Activated CD8-positive, alpha-beta memory T cell treated with anti-CD3 and anti-CD28 coated beads for 4 hours (primary cell): ENCODE data around the gene PCCA.
"Not testable (repeated sequence)": the region's sequence is repeated elsewhere in the genome, so short reads cannot be mapped to it uniquely, and the experiment has no call there.

ENCODE experiments used
- DNase-seq, 2 donors: peaks; one replicate each; pipeline ENCODE4 v3.0.0-alpha.2; 2020; ENCODE audit warnings: low read depth in 2 of 2

Gene PCCA

DNA sequence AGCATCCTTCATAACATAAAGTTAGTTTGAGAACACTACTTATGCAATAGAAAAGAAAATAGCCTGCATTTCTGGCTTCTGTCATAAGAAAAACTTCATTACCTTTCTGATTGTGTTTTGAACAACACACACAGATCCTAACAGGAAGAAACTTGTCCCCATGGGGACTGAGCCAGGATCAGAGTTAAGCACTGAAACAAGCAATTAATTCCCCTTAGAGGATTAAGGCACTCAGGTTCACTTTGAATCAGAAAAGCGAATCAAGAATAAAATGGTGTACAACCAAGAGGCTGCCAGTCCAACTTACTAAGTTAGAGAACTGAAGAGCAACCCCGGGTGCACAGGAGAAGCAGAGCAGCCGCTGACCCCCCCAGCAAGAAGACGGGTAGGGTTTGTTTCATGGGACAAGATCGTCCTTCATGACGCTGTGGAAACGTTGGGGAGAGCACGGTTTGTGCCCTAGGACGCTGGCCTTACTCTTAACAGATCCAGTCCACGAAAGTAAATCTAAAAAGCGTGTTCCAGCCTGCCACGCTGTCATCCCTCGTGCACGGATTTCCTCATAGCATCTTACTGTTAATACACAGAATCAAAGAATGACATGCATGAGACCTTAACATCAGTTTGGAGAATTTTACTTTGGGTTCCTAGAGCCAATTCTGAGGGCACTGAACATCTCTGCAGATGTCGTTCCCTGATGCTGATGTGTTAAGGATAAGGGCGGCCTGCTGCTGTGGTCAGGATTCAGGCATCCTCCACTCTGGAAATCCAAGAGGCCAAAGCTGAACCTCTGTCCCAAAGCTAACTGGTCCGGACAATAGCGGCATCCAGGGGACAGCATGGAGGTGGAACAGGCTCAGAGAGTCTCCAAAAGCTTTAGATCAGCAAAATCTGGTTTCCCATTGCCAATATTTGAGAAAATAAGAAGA lies 453.3 kb downstream of the PCCA start:
- DNase-seq = no peak

DNA sequence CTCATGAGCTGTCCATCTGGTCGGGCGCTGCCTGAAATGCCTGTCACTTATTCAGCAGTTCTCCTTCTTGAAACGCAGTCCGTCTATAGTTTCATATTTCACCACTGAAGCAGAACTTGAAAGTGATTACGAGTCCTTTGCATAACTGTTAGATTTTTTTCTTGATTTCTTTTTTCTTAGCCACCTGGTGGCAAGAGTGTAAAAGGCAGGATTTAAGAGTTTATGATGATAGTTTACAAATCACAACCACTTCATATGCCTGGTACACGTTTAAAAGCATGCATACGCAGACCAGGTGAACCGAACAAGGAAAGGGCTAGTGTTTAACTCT lies 453.9 kb downstream of the PCCA start:
- no peak for DNase-seq

DNA sequence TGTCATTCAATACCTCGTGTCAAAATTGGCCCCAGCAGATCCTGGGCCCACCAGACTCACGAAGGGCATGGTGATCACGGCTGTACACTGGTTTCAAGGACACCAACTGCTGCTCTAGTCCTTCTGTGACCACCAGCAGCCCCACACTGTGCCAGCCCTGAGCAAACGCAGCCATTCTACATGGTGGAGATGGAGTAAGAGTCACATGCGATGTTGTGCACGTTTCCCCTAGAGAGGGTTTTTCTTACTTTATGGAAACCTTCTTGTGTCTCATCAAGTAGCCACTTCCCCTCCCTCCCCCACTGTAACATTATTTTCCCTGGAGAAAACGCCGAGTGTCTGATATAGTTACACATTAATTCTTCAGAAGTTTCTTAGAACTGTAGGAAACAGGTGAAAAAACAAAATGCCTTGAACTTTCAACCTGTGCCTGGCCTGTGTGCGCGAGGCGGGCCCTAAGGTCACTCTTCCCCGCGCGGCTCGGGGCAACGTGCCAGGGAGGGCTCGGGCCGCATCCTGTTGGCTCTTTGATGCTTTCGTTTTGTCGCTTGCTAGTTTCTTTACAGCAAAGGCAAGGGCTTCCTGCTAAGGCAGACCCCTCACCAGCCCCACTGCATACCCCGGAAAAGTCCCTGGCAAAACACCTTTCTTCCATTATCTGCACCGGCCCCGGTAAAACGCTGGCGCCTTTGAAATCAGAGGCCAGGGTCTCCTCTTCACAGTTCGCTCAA lies 455.1 kb downstream of the PCCA start:
- DNase-seq = no peak

DNA sequence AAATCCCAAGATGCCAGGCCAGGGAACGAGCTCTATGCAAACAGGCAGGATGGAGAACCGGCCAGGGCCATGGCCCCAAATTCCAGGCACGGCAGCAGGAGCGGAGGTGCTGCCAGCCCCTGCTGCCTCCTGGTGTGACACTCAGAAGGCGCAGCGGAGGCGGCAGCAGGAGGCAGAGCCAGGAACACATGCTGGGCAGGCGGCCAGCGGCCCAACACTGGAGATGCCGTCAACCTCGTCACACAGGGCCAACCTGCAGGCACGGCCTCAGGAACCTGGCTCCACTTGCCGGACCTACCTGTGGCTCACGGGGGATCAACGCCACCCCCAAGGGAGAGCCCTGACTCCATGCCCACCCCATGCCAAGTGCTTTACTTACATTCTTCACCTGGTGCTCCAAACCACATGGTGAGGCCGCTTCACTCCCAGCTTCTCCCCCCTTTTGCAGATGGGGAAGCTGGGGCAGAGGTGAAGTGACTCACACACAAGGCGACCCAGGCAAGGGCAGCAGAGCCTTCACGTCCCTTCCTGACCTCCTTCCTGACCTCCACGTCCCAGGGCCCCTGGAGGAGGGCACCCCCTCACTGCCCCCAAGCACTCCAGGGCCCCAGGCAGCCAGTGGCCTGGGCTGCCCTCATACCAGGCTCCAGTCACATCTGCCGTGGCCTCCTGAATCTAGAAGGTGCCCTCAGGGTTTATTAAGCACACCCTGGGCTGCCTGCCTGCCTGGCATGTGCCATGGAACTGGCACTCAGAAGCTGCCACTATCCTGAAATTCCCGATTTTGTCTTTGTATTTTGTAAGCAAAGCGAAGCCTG lies 456.2 kb downstream of the PCCA start:
- no peak for DNase-seq

DNA sequence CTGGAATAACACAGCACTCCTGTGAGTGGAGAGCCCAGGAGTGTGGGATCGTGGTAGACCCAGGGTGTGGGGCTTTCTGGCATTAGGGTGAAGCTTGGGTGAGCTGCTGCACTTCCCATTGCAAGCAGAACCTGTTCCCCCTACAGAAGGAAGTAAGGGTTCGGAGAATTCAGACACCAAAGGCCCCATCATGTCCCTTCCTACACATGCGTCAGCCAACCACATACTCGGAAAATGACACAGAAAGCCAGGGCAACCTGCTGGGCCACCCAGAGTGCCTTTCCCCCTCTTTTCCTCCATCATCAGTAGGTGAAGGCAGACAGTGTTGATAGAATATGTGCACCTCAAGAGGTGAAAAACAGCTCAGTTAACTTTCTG lies 456.8 kb downstream of the PCCA start:
- DNase-seq = no peak

DNA sequence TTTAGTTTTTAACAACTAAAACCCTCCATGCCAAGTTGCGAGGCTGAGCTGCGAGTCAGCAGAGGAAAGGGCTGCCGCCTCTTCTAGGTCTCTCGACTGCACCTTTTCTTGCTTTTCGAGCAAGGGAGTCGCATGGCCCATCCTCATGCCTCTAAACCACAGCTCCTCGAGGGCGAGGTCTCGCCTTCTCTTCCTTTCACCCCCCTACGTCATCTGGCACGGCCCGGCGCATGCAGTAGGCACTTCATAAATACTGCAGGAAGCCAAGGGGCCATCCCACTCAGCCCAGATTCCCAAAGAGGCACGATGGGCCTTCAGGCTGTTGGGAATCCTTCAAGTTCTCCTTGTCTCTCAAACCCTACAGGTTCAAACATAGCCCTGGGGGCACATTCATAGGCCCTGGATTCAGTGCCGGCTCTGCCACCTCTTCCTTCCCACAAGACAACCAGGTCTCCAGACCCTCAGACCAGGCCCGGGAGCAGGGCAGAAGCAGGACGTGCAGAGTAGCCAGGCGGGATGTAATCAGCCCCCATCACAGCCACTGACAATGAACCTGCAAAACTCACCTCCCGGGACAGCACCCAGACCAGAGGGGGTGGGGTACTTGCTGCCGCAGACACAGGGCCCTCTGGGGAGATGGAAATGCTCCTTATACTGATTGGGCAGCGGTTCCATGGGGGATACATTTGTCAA lies 458.0 kb downstream of the PCCA start:
- DNase-seq = no peak

DNA sequence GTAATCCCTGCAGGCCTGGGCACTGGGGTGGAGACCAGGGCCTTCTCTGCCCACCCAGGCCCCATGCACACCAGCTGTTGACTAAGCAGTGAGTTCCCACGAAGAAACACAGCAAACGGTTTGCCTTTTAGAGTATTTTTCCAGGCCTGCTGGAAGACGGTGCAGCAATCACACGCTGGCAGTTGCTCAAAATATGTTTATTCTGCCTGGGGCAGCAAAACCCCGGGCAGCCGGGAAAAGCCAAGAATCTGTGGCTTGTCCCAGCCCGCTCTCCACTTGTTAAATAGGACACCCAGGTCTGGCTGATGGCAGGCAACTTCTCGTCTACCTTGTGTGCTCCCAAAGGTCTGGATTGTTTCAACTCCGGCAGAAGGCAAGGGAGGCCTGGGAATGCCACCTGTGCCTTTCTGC lies 458.9 kb downstream of the PCCA start:
- DNase-seq = no peak

DNA sequence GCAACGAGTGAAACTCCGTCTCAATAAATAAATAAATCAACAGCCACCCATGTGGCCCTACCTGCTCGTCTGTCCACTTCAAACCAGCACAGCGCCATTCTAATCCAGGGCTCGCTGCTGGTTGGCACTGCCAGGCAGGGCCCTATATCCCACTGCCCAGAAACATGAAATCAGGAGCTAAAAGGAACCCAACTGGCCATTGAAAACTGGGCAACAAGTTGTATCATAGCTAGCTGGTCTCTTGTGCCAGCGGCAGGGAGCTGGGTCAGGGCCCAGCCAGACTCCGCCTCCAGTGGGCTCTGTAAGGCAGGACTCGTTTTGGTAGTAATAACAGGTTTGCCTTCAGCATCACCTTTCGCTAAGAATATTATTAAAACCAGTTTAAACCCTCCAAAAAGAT lies 460.4 kb downstream of the PCCA start:
- DNase-seq = no peak

DNA sequence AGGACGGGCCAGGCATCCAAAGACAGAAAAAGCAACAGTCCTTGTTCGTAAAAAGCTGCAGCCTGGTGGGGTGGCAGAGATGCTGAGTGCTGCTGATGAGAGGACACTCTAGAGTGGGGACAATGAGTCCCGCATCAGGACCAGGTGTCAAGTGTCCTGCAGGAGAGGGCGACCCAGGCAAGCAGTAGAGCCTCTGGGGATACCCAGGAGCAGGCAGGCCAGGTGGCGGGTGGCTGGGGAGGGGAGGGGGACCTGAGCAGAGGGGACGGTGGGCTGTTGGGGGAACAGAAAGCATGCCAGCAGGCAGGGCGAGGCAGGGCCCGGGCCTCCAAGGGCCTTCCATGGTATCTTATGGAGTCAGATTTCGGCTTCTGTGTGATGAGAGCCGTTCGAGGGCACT lies 463.9 kb downstream of the PCCA start:
- DNase-seq = no peak

DNA sequence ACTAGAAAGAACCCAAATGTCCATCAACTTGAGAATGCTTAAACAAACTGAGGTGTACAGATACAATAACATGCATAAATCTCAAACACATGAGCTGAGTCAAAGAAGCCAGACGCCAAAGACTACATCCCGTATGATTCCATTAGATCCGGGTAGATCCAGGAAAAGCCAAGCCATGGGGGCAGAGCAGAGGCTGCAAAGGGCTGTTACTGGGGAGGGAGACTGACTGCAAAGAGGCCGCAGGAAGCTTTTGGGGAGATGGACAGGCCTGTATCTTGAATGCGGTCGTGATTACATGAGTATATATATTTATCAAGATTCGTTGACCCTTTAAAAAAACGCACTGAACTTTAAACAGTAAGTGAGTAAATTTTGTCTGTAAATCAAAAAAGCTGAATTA lies 471.0 kb downstream of the PCCA start:
- no peak for DNase-seq

DNA sequence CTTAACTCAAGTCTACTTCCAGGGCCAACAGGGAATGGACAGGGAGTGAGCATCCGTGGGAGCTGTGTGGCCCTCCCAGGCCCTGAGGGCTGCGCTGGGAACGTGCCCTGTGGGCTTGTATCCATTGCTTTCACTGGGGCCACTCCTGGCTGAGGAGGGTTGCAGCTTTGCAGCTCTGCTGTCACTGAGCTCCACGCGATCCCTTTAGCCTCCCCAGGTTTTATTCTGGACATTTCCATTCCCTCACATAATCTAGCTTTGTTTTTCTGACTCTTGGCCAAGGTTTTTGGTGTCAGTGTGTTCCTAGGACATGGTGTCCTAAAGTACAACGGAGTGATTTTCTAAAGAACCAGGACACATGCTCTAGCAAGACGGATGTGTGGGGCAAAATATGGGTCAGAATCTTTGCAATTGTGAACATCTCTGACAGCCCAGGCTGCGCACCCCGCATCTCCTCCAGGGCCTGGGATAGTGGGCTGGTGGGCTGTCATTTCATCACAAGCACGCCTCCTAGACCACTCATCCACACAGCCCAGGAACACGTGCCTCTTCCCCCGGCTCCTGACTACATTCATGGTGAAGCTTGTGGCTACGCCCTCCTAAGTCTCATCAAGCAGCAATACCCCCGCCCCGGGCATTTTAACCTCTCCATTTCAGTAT lies 471.7 kb downstream of the PCCA start:
- DNase-seq = no peak

DNA sequence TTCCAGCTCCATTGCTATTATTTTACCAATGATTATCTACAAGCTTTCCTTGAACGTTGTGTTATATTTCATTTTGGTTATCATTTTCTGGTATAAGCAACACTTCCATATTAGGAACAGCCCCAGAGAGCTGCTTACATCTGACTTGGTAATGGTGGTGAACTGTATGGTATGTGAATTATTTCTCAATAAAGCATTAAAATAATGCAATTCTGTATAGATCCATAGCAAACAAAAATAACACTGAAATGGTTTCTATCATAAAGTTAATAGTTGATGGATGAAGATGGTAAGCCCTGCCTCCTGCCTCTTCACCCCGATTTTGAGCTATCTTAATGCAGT lies 472.2 kb downstream of the PCCA start:
- DNase-seq = no peak

DNA sequence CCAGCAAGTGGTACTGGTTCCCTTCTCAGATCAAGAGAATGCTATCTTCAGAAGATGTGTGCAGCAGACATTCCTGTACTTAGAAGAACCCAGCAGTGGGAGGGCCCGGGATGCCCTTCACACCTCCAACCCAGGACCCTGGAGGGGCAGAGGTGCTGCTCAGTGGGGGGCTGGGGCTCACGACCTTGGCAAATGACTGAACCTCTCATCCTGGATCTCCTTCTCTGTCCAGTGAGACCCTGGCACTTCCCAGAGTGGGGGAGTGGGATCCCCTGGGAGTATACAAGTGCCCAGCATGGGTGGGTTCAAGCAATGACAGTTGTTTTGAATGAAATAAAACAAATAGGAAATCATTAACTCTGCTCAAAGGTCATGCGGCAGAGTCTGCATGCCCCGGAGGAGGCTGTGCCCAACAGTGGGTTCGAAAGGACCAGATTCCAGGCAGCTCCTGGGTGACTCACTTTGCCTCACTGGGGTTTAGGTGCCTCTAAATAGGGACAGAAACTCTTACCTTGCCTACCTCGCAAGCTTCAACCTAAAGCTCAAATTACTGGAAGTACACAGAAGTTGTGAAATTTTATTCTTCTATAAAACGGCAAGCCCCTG lies 472.8 kb downstream of the PCCA start:
- DNase-seq = no peak

DNA sequence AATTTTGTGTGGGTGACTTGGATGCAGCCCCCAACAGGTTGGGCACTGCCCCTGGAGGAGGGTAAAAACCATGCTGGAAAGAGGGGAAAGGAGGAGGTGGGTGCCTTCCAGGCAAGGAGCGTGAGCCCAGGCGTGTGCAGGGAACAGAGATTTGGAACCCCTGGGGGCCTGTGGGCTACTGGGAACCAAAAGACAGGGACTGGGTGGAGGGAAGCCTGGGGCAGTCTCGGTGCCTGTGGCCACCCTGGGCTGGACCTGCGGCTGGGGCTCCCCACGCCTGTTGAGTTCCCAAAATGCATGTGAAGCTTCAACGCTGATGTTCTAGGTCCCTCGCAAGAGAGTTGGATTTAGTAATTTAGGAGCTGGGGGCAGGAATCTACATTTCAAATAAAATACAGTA lies 474.9 kb downstream of the PCCA start:
- no peak for DNase-seq

DNA sequence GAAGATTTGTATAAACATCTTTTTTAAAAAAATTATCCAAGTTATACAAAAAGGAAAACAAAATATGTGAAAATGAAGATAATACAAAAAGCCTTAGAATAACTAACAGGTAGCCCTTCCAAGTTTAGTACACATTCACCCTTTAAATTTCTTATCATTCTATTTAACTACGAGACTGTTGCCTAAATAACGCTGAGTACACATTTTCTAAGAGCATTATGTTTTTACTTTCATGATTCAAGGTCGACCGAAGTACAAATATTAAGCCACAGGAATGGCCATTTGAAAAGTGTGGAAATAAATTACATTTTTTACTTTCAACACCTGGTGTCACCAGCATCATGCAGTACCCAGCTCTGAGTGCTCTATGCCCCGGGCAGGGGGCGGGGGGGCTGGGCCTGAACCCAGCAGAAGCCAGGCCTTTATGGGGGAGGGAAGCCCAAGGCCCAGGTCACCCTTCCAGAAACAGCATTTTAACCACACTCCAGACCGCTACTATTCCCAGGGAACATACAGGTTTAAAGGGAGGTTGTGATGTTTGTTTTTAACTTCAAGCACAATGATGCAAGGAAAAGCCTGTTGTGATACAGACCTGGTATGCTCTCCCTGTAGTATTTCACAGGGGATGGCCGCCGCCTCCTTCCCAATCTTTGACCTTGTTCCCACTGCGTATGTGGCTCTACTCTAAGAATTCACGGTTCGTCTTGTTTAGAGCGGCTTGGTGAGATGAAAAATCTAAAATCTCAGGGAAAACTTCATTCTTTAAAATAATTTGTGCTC lies 475.7 kb downstream of the PCCA start:
- DNase-seq = no peak

DNA sequence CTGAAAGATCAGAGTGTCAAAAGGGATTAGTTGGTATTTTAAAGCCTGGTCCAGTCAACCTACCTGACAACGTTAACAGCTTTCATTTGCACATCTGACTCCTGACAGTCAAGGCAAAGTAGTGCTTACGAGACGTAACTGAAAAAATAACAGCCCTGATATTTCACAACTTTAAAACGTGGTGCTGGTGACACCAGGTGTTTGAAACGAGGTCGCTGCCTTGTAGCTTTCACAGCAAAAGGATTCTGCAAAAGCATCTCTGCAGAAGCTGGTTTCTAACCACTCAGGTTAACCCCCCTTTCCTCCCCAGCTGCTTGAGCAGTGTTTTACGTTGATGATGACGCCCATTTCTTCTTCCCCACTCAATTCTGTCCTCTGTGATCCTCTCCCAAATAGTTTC lies 476.4 kb downstream of the PCCA start:
- no peak for DNase-seq

DNA sequence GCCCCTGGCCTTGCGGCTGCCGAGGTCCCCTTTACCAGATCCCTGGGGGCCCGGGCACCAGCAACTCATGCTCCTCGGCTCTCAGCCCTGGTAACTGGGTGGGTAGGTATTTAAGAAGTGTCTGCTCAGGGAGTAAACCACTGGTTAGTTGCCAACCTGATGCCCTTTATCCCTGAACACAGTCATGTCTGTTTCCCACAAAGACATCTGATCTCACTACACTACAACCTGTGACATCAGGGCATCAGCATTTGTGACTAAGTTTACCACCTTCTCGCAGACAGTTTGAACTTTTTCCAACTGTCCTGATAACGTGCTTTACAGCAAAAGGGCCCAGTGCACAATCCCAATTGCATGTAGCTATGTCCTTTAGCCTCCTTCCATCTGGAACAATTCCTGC lies 477.6 kb downstream of the PCCA start:
- DNase-seq = no peak

DNA sequence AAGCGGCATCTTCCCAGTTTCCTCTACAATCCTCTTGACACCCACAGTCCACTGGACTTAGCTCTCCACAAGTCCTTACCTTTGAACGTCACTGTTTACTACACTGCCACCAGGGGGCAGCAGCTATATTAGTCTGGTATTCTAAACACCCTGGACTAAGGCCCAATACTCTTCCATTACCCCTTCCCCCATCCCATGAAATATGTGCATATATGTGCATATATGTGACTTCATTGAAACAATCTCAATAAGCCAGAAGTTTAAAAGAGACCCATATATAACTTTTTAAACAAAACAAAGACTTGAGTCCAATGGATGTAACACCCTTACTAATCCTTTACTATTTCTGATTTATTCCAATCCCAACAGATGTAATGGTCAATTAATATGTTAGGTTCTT lies 484.2 kb downstream of the PCCA start:
- DNase-seq = peak; percentile 45 to 49

DNA sequence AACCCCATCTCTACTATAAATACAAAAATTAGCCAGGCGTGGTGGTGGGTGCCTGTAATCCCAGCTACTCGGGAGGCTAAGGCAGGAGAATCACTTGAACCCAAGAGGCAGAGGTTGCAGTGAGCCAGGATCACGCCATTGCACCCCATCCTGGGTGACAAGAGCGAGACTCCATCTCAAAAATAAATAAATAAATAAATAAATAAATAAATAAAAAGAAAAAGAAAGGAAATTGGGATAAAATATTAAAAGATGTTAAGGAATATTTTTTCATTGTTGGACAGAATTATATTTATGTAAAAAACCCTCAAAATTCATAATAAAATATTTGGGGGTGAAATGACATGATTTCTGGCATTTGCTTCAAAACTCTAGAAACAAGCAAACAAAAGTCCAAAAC lies 488.3 kb downstream of the PCCA start:
- not testable (repeated sequence) for DNase-seq
